AG09319 (cell line): ENCODE measurements around the gene DUSP6.

Source experiments
- DNase-seq: peaks from one replicate; pipeline ENCODE4 v3.0.0-alpha.2; 2010; ENCODE audit warnings: low read depth; ENCODE audit errors: extremely low read depth
- TF ChIP-seq, protein P1 (sequence below): IDR thresholded peaks from 2 replicates; pipeline ENCODE4 v1.5.1; 2011; ENCODE audit warnings: low read depth, mild to moderate bottlenecking, inconsistent platforms, low read length, moderate library complexity

The DUSP6 gene

GRCh38 chr12:89328151-89329030, 23.9 kb downstream of the DUSP6 start:
- TF ChIP-seq, protein P1, sequence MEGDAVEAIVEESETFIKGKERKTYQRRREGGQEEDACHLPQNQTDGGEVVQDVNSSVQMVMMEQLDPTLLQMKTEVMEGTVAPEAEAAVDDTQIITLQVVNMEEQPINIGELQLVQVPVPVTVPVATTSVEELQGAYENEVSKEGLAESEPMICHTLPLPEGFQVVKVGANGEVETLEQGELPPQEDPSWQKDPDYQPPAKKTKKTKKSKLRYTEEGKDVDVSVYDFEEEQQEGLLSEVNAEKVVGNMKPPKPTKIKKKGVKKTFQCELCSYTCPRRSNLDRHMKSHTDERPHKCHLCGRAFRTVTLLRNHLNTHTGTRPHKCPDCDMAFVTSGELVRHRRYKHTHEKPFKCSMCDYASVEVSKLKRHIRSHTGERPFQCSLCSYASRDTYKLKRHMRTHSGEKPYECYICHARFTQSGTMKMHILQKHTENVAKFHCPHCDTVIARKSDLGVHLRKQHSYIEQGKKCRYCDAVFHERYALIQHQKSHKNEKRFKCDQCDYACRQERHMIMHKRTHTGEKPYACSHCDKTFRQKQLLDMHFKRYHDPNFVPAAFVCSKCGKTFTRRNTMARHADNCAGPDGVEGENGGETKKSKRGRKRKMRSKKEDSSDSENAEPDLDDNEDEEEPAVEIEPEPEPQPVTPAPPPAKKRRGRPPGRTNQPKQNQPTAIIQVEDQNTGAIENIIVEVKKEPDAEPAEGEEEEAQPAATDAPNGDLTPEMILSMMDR, result no peak
- DNase-seq, result no peak

GRCh38 chr12:89327486-89328094, 24.7 kb downstream of the DUSP6 start:
- TF ChIP-seq, protein P1, result no peak
- no peak for DNase-seq

DNA sequence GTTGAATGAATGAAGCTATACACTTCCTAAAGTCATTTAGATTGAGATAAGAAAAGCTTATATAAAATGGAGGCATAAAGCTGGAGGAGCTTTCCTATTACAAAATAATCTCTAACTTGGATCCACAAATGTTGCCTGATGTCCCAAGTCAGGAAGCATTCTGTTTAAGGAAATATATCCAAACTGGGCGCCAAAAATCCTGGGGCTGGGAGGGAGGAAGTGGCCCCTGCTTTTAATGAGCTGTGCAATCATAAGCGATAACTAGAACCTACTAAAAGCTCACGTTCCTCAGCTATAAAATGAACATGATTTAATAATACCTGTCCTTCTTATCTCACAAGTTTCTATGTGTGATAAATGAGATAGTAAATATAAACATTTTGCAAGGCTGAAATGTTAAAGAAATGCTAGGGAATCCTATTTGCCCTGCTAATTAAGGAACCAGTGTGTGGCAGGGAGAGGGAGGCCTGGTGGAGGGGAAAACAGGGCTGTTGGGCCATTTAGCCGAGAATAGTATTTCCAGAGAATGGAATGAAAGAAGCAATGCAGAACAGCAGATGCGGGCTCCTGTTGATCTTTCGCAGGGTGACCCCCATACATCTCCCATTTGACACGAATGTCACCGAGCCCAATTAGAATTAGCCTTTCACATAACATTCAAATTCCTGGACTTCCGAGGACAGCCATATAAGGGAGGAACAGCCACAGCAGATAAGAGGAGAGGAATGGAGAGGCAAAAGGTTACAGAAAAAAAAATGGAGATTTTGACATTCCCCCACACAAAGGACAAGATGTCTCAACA, 25.9 kb downstream of the DUSP6 start:
- TF ChIP-seq, protein P1, result no peak
- no peak for DNase-seq

DNA sequence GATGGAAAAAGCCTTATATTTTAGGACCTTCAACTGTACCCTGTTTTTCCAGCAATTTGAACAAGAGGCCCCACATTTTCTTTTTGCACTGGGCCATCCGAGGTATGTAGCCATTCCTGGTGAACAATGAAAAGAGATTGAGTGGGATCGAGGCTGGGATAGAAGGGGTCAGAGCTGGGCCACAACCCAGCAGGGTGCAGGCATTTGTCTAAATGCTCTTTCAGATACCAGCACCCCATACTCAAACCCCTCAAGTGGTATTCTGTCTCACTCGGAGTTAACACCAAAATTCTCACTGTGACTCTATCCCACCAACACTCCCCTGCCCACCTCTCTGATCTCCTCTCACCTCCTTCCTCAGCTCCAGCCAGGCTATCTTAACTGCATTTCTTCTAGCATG, 26.8 kb downstream of the DUSP6 start:
- TF ChIP-seq, protein P1, result no peak
- no peak for DNase-seq

DNA sequence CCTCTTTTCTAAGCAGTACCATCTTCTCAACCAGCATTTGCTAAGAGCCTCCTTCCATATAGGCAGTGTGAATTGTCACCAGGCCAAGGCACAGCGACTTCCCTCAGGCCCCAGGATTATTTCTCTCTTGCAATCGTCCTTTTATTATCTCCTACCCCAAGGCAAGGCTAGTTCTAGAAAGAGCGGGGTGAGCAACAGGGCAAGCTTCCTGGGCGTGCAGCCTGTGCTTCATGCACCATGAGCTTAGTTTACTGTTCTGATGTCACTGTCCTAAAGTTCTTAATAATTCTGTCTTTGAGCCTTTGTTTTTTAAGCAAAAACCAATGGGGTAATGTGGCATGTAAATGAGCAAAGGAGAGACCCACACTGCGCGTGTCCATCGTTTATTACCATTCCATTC, 27.9 kb downstream of the DUSP6 start:
- DNase-seq, result no peak

DNA sequence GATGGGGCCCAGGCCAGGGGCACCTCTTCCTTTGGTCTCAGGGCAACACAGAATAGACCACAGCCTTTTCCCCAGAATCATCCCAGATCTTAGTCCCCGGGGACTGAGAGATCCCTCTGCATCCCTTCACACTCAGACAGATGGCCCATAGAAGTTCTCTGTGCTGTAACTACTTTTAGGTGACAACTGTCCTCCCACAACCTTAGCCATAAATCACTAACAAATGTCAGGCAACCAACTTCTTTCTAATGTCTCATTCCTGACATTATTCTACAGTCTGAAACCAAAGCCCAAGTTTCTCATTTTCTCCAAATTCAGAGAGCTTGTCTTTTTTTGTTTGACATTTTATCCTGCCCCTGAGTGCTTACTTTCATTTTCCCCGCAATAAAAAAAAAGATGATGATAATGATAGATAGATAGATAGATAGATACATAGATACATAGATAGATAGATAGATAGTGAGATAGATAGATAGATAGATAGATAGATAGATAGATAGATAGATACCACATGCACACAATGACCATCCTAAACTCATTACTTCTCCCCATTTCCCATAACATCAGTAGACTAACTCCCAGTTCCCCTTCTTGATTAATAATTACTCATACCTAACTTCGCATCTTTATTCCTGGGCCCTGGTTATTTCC, 28.6 kb downstream of the DUSP6 start:
- no peak for DNase-seq
- TF ChIP-seq, protein P1, result no peak

More for the DNA sequence above, 27.9 kb downstream of the DUSP6 start:
- TF ChIP-seq, protein P1, result no peak
